Left ventricle myocardium inferior (tissue), 1 donor: ENCODE data around the gene PIK3CD. TPM values are rescaled to one million over a fixed set of nuclear protein-coding genes. Genes with fewer than 3 reads are reported as not detected.

ENCODE experiments used
- DNase-seq: peaks from one replicate; pipeline ENCODE4 v3.0.0-alpha.2; 2020
- H3K27ac ChIP-seq: fragments of 200-600 bp; replicated peaks from 2 replicates; pipeline ENCODE4 v1.8.0; 2021
- H3K27me3 ChIP-seq: fragments of 200-600 bp; 2 replicates; pipeline ENCODE4 v1.8.0; 2021; ENCODE audit warnings: low read depth
- H3K36me3 ChIP-seq: fragments of 200-600 bp; 2 replicates; pipeline ENCODE4 v1.8.0; 2021
- H3K4me1 ChIP-seq: fragments of 200-600 bp; 2 replicates; pipeline ENCODE4 v1.8.0; 2021
- H3K4me3 ChIP-seq: fragments of 200-600 bp; 2 replicates; pipeline ENCODE4 v1.8.0; 2021; ENCODE audit warnings: mild to moderate bottlenecking, moderate library complexity
- H3K9me3 ChIP-seq: fragments of 200-600 bp; replicated peaks from 2 replicates; pipeline ENCODE4 v1.8.0; 2021
- CTCF ChIP-seq: fragments of 200-600 bp; IDR thresholded peaks from 2 replicates; pipeline ENCODE4 v1.8.0; 2021; ENCODE audit warnings: antibody characterized with exemption, mild to moderate bottlenecking, borderline replicate concordance
- intact Hi-C: fragments of 100-400 bp; cut with micrococcal nuclease; formaldehyde crosslinking; loops from one replicate; pipeline ENCODE4 v1.11.0; 2022
- total RNA-seq: library from RNA; stranded (reverse); fragmentation: NEBNext Ultra II Directional; extraction: Animal tissue kit (Norgen Biotek cat#: 25700); gene quantifications from one replicate; pipeline ENCODE4 v1.2.1, GENCODE V29; 2021
- donor health status: DM: no; HTN: yes; CAD: no; lungs with severe emphysema.

The PIK3CD gene
- total RNA-seq, 1 donor from 2014 or later: 2.6 TPM

GRCh38 chr1:9721606-9722377 lies 70.3 kb downstream of the PIK3CD start:
- Histone ChIP-seq H3K27ac (no peak overlapping the region), H3K27me3 (no peaks in the 10 kb centered on the region), H3K9me3 (peaks cover 11% of the 10 kb centered on the region), H3K36me3 (peaks cover 20% of the 10 kb centered on the region), H3K4me1 (peaks cover 4% of the 10 kb centered on the region), H3K4me3 (no peak overlapping the region)
- intact Hi-C loops: loop anchor here (10.0 kb wide), 1 partner anchor 143 kb away; no protein-coding TSS in a partner anchor
- TF ChIP-seq CTCF: peak; percentile 69
- no peak for DNase-seq

GRCh38 chr1:9722378-9722749 lies 70.8 kb downstream of the PIK3CD start:
- DNase-seq: no peak
- Histone ChIP-seq H3K9me3 (peaks cover 11% of the 10 kb centered on the region), H3K4me1 (no peaks in the 10 kb centered on the region), H3K27me3 (no peaks in the 10 kb centered on the region), H3K36me3 (peaks cover 20% of the 10 kb centered on the region), H3K27ac (no peak overlapping the region), H3K4me3 (no peak overlapping the region)
- no peak for TF ChIP-seq CTCF
- intact Hi-C loops: loop anchor here (10.0 kb wide), 1 partner anchor 142 kb away; no protein-coding TSS in a partner anchor

GRCh38 chr1:9723068-9723805 lies 71.7 kb downstream of the PIK3CD start:
- no peak overlapping the region for H3K4me3 ChIP-seq
- no peaks in the 10 kb centered on the region for H3K4me1 ChIP-seq
- intact Hi-C loops: loop anchor here (10.0 kb wide), 1 partner anchor 142 kb away; no protein-coding TSS in a partner anchor
- no peak overlapping the region for H3K27ac ChIP-seq
- DNase-seq: no peak
- H3K36me3 ChIP-seq: peaks cover 23% of the 10 kb centered on the region
- no peaks in the 10 kb centered on the region for H3K27me3 ChIP-seq
- H3K9me3 ChIP-seq: peaks cover 11% of the 10 kb centered on the region
- no peak for TF ChIP-seq CTCF

- no peak for DNase-seq
- no peaks in the 10 kb centered on the region for H3K27me3 ChIP-seq
- TF ChIP-seq CTCF: no peak
- H3K4me1 ChIP-seq: no peaks in the 10 kb centered on the region
- H3K36me3 ChIP-seq: peaks cover 30% of the 10 kb centered on the region
- intact Hi-C loops: loop anchor here (10.0 kb wide), 1 partner anchor 141 kb away; no protein-coding TSS in a partner anchor
- peaks cover 11% of the 10 kb centered on the region for H3K9me3 ChIP-seq
- H3K27ac ChIP-seq: no peak overlapping the region
- no peak overlapping the region for H3K4me3 ChIP-seq
Measured at GRCh38 chr1:9723926-9724325, 72.4 kb downstream of the PIK3CD start.

GRCh38 chr1:9724706-9725476 lies 73.4 kb downstream of the PIK3CD start:
- H3K9me3 ChIP-seq: peaks cover 11% of the 10 kb centered on the region
- peak; percentile 78 for TF ChIP-seq CTCF
- peaks cover 40% of the 10 kb centered on the region for H3K36me3 ChIP-seq
- H3K4me3 ChIP-seq: no peak overlapping the region
- intact Hi-C loops: loop anchor here (10.0 kb wide), 1 partner anchor 140 kb away; no protein-coding TSS in a partner anchor
- DNase-seq: peak; percentile 50
- no peak overlapping the region for H3K27ac ChIP-seq
- no peaks in the 10 kb centered on the region for H3K27me3 ChIP-seq
- H3K4me1 ChIP-seq: no peaks in the 10 kb centered on the region
